IPS-20b (cell line): Measurements from ENCODE around the gene SH3PXD2B.

Experiments used
- H3K27ac ChIP-seq: one replicate; pipeline ENCODE4 v1.5.1; 2013; ENCODE audit warnings: low read length
- H3K27me3 ChIP-seq: 2 replicates; pipeline ENCODE4 v1.6.1; 2013; ENCODE audit warnings: mild to moderate bottlenecking, low read length, inconsistent platforms; ENCODE audit not compliant: insufficient read depth
- H3K36me3 ChIP-seq: 2 replicates; pipeline ENCODE4 v1.6.1; 2013; ENCODE audit warnings: low read depth, mild to moderate bottlenecking, inconsistent platforms, low read length, moderate library complexity; ENCODE audit not compliant: insufficient read depth
- H3K4me1 ChIP-seq: 2 replicates; pipeline ENCODE4 v1.6.1; 2013; ENCODE audit warnings: mild to moderate bottlenecking, control low read depth, inconsistent platforms, low read length, moderate library complexity; ENCODE audit not compliant: insufficient read depth
- H3K4me3 ChIP-seq: 2 replicates; pipeline ENCODE4 v1.5.1; 2013; ENCODE audit warnings: mild to moderate bottlenecking, low read length, inconsistent platforms
- H3K9ac ChIP-seq: 2 replicates; pipeline ENCODE4 v1.6.1; 2013; ENCODE audit warnings: low read depth, mild to moderate bottlenecking, inconsistent platforms, low read length, moderate library complexity
- H3K9me3 ChIP-seq: 2 replicates; pipeline ENCODE4 v1.6.1; 2013; ENCODE audit warnings: mild to moderate bottlenecking, low read depth, low read length, inconsistent platforms; ENCODE audit not compliant: insufficient read depth

SH3PXD2B gene

GRCh38 chr5:172454358-172455086 lies at the start of gene SH3PXD2B:
SH3PXD2B (minus strand) TSS chr5:172454525; CDS start chr5:172454352, 173 bp downstream.
- H3K36me3 ChIP-seq: peaks cover 5% of the 10 kb centered on the region; the same call in 1 of the 2 replicates
- no peaks in the 10 kb centered on the region for H3K9me3 ChIP-seq
- peak within 1 kb of the TSS; percentile 94 for H3K9ac ChIP-seq
- peaks cover 17% of the 10 kb centered on the region for H3K4me1 ChIP-seq
- H3K27me3 ChIP-seq: peaks cover 6% of the 10 kb centered on the region; the same call in 1 of the 2 replicates
- peak within 1 kb of the TSS; percentile 92 for H3K27ac ChIP-seq
- peak within 1 kb of the TSS; percentile 92 for H3K4me3 ChIP-seq

DNA sequence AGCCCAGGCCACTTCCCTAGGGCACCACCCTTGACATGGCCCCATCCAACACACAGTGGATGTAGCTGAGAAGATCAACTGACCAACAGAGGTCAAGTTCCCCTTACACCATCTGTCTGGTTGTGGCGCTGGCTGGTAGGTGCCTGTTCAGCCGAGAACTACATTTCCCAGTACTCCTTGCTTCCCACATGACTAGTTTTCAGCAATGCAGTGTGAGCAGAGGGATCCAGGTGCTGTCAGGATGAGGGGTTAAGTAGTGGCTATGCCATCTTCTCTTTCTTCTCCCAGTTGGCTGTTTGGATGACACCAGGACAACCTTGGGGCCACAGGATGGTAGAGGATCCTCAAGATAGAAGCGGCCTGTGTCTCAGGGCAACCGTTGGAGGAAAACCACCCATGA lies 48.6 kb upstream of the SH3PXD2B start:
- H3K4me3 ChIP-seq: no peak overlapping the region
- H3K4me1 ChIP-seq: no peaks in the 10 kb centered on the region
- no peaks in the 10 kb centered on the region for H3K36me3 ChIP-seq
- H3K9ac ChIP-seq: no peak overlapping the region
- no peaks in the 10 kb centered on the region for H3K27me3 ChIP-seq
- H3K27ac ChIP-seq: no peak overlapping the region
- H3K9me3 ChIP-seq: no peaks in the 10 kb centered on the region

GRCh38 chr5:172502410-172502809 lies 48.1 kb upstream of the SH3PXD2B start:
- Histone ChIP-seq H3K36me3 (no peaks in the 10 kb centered on the region), H3K27me3 (no peaks in the 10 kb centered on the region), H3K4me3 (no peak overlapping the region)

GRCh38 chr5:172501708-172502320 lies 47.5 kb upstream of the SH3PXD2B start:
- H3K27ac ChIP-seq: no peak overlapping the region
- no peak overlapping the region for H3K4me3 ChIP-seq
- H3K36me3 ChIP-seq: no peaks in the 10 kb centered on the region
- H3K9ac ChIP-seq: no peak overlapping the region
- no peaks in the 10 kb centered on the region for H3K9me3 ChIP-seq
- H3K27me3 ChIP-seq: no peaks in the 10 kb centered on the region
- no peaks in the 10 kb centered on the region for H3K4me1 ChIP-seq

More at GRCh38 chr5:172502410-172502809, 48.1 kb upstream of the SH3PXD2B start:
- H3K9ac ChIP-seq: no peak overlapping the region
- no peaks in the 10 kb centered on the region for H3K9me3 ChIP-seq
- H3K4me1 ChIP-seq: no peaks in the 10 kb centered on the region
- no peak overlapping the region for H3K27ac ChIP-seq

DNA sequence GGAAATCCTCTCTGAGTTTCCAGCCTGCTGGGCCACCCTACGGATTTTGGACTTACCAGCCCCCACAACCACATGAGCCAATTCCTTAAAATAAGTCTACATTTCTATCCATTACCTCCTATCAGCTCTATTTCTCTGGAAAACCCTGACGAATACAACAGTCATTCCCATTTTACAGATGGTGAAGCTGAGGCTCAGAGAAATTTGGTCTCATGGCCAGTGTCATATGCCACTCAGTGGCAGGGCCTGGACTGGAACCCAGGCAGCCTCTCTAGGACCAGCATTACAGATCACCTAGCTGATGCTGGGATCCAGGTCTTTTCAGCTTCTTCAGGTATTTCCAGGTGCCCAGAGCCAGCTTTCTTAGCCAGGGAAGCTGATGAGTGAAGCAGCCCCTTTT lies 45.0 kb upstream of the SH3PXD2B start:
- H3K27me3 ChIP-seq: no peaks in the 10 kb centered on the region
- no peak overlapping the region for H3K27ac ChIP-seq
- H3K9ac ChIP-seq: no peak overlapping the region
- no peaks in the 10 kb centered on the region for H3K4me1 ChIP-seq
- no peaks in the 10 kb centered on the region for H3K36me3 ChIP-seq
- H3K9me3 ChIP-seq: no peaks in the 10 kb centered on the region
- no peak overlapping the region for H3K4me3 ChIP-seq

DNA sequence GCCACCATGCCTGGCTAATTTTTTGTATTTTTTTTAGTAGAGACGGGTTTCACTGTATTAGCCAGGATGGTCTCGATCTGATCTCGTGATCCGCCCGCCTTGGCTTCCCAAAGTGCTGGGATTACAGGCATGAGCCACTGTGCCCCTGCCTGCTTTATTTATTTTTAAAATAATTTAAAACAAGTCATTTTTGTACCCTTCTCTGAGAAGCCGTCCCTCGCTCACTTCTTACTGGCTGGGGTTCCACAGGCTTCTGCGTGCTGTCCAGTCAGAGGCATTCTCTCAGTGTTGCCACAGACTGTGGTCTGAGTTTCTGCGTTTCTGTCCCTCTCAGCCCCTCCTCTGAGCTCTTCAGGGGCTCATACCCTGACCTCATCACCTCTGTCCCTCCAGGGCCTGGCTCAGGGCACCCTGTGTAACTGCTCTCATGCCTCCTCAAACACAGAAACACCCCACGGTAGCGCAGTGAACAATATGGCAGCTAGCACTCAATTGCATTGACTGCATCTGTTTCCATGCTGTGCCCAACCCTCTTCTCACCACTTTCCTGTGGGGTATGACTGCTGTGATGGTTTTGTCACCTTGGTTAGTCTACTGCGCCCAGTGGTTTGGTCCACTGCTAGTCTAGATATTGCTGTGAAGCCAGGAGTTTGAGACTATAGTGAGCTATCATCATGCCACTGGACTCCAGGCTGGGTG lies 44.3 kb upstream of the SH3PXD2B start:
- no peaks in the 10 kb centered on the region for H3K4me1 ChIP-seq
- no peak overlapping the region for H3K9ac ChIP-seq
- no peaks in the 10 kb centered on the region for H3K27me3 ChIP-seq
- H3K4me3 ChIP-seq: no peak overlapping the region
- H3K27ac ChIP-seq: no peak overlapping the region
- no peaks in the 10 kb centered on the region for H3K9me3 ChIP-seq
- no peaks in the 10 kb centered on the region for H3K36me3 ChIP-seq

- no peaks in the 10 kb centered on the region for H3K36me3 ChIP-seq
- H3K4me1 ChIP-seq: no peaks in the 10 kb centered on the region
- H3K9ac ChIP-seq: no peak overlapping the region
- no peak overlapping the region for H3K27ac ChIP-seq
- H3K4me3 ChIP-seq: no peak overlapping the region
- no peaks in the 10 kb centered on the region for H3K27me3 ChIP-seq
- no peaks in the 10 kb centered on the region for H3K9me3 ChIP-seq
These were observed 43.4 kb upstream of the SH3PXD2B start for GRCh38 chr5:172497591-172498255.

GRCh38 chr5:172496671-172497371 lies 42.5 kb upstream of the SH3PXD2B start:
- no peaks in the 10 kb centered on the region for H3K36me3 ChIP-seq
- H3K4me1 ChIP-seq: no peaks in the 10 kb centered on the region
- H3K27ac ChIP-seq: no peak overlapping the region
- no peaks in the 10 kb centered on the region for H3K9me3 ChIP-seq
- no peak overlapping the region for H3K9ac ChIP-seq
- H3K4me3 ChIP-seq: no peak overlapping the region
- no peaks in the 10 kb centered on the region for H3K27me3 ChIP-seq

DNA sequence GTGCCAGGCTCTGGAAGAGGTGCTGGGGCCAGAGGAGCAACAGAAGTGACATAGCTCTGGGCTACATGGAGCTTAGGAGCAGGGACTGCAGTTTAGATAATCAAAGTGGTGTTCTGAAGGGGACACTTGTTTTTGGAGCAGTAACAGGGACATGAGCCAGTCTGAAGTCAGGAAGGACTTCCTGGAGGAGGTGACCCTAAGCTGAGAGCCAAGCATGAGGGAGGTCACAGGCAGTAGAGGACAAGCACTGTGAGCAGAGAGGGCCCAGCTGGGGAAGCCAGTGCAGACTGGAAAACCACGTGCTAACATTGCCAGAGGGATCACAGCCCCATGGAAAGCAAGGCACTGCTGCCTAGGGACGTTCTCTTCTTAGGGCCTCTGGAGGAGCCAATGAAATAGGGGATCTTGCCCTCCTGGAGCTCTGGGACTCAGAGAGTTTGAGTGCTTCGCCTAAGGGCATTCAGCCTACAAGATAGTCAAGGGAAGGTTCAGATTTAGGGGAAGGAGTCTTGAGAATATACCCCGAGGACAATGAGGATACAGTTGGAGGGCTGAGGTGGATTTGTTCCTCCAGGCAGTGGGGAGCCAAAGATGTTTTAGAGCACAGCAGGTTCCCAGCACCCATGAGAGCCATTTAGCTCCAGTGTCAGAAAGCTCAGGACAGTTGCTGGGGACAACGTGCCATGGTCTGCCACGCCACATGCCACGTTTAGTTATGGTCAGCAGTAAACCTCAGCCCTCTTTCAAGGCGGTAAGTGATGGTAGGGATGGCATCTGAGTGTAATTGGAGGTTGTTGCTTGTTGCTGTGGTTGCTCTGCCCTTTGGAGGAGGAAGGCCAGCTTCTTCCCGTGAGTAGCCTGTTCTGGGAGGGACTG lies 40.5 kb upstream of the SH3PXD2B start:
- no peaks in the 10 kb centered on the region for H3K27me3 ChIP-seq
- no peaks in the 10 kb centered on the region for H3K36me3 ChIP-seq
- no peak overlapping the region for H3K9ac ChIP-seq
- H3K27ac ChIP-seq: no peak overlapping the region
- no peaks in the 10 kb centered on the region for H3K4me1 ChIP-seq
- H3K9me3 ChIP-seq: no peaks in the 10 kb centered on the region
- H3K4me3 ChIP-seq: no peak overlapping the region

GRCh38 chr5:172493906-172494305 lies 39.6 kb upstream of the SH3PXD2B start:
- no peak overlapping the region for H3K4me3 ChIP-seq

More at GRCh38 chr5:172493906-172494305, 39.6 kb upstream of the SH3PXD2B start:
- Histone ChIP-seq H3K9me3 (no peaks in the 10 kb centered on the region), H3K4me1 (no peaks in the 10 kb centered on the region), H3K36me3 (no peaks in the 10 kb centered on the region), H3K9ac (no peak overlapping the region), H3K27me3 (no peaks in the 10 kb centered on the region), H3K27ac (no peak overlapping the region)
